ENCODE results near the gene STX16.

Gene STX16

GRCh38 chr20:58677808-58678207, 26.7 kb downstream of the STX16 start:
- no peak for DNase-seq

- DNase-seq: no peak
These were observed 27.7 kb downstream of the STX16 start for GRCh38 chr20:58678806-58679205.

- peak; percentile 54 for DNase-seq
These were observed 31.8 kb downstream of the STX16 start for GRCh38 chr20:58682656-58683531.

- DNase-seq: no peak
These were observed 33.2 kb downstream of the STX16 start for GRCh38 chr20:58684291-58684690.

DNA sequence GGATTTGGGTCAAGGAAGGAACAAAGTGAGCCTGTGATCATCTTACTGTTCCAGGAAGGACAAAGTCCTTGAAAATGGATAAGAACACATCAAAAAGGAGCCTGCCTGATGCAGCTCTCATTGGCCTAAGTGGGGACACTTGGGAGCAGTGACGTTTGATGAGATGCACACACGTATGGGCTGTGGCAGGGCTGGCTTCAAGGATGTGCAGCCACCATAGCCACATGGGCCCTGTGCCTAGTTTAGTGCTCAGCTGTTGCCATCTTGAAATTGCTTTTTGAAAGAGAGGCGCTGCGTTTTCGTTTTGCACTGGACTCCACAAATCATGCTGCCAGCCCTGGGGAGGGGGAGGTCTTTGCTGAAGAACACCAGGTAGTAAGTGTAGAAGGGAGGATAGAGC, 34.9 kb downstream of the STX16 start:
- no peak for DNase-seq

DNA sequence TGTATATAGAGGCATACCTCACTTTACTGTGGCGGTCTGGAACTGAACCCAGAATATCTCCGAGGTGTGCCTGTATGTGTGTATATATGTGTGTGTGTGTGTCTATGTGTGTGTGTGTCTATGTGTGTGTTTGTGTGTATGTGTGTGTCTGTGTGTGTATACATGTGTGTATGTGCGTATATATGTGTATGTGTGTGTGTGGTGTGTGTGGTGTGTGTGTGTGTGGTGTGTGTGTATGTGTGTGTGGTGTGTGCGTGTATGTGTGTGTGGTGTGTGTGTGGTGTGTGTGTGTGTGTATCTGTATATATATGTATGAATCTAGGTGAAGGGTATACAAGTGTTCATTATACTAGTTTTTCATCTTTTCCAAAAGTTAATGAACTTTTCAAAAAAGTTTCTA, 37.3 kb downstream of the STX16 start:
- no peak for DNase-seq

DNA sequence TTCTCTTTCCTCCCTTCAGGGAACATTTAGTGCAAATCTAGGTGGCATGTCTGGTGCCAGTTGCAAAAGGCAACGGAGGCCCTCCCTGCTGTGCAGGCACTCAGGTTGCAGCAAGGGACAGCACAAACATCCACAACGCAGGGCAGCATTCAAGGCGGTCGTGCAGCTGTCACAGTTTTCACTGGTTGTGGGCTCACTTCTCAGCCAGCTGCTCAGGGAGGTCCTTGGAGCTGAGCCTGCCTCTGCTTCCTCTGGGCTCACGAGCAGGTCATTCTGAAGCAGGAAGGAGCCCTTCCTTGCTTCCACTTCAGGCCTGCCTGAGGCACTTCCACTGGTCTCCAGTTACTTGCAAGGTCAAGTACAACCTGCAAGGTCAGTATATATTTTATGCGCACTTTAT, 37.8 kb downstream of the STX16 start:
- DNase-seq: no peak

- no peak for DNase-seq
These were observed 39.5 kb downstream of the STX16 start for GRCh38 chr20:58690396-58691135.

DNA sequence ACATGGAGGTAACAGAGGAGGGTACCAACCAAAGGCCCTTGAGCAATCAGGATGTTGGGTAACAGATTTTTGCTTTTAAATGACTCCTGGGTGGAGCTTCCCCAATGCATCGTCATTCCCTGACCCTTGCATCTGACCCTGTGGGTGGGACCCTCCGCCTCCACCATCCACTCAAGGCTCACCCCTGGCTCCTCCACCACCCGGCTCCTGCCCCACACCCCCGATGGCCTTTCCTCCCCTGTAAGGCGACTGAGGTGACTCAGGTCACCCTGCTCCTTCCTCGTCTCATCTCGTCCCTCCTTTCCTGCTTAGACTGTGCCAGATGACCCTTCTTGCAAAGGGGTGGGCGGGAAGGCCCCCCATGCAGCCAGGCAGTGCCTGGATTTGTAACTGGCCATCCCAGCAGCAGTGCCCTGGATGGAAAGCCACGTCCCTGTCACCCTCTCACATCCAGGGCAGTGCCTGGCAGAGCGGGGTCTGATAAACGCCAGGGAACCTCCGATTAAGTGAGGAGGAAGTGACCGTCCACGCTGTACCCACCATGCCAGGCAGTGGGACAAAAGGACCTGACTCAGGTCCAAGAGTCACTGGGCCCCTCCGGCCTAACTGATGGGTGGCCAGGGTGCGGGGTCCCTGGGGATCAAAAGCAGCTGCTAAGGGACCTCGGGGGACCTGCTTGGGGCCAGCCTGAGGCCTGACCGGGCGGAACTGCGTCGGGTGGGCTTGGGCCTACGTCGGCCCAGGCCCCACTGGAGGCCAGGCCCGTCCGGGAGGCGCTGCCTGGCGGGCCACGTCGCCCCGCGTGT, 40.9 kb downstream of the STX16 start:
- DNase-seq: no peak

DNA sequence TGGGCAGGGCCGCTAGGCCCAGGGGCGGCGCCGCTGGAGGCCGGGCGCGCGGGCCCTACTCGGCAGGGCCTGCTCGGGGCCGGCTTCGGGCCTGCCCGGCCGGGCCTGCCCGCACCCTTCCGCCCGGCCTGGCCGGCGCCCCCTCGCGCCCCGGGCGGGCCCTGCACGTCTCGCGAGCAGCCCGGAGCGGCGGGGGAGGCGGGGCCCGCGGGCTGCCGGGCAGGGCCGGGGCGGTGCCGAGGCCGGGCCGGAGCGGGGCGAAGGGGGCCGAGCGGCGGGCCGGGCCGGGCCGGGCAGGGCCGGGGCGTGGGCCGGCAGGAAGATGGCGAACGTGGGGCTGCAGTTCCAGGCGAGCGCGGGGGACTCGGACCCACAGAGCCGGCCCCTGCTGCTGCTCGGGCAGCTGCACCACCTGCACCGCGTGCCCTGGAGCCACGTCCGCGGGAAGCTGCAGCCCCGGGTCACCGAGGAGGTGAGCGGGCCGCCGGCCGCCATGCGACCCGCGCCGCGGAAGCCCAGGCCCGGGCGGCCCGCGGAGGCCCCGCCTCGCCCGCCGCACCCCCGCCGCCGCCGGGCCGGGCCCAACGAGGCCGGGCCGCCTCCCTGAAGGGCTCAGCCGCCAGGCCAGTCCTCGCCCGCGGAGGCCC, 41.6 kb downstream of the STX16 start, which contains the start of gene NPEPL1:
Gene NPEPL1 (plus strand): TSS at position 222 of the 647 bp plus-strand sequence. CDS start 101 bp downstream, at position 323.
- DNase-seq: peak; percentile 74

DNA sequence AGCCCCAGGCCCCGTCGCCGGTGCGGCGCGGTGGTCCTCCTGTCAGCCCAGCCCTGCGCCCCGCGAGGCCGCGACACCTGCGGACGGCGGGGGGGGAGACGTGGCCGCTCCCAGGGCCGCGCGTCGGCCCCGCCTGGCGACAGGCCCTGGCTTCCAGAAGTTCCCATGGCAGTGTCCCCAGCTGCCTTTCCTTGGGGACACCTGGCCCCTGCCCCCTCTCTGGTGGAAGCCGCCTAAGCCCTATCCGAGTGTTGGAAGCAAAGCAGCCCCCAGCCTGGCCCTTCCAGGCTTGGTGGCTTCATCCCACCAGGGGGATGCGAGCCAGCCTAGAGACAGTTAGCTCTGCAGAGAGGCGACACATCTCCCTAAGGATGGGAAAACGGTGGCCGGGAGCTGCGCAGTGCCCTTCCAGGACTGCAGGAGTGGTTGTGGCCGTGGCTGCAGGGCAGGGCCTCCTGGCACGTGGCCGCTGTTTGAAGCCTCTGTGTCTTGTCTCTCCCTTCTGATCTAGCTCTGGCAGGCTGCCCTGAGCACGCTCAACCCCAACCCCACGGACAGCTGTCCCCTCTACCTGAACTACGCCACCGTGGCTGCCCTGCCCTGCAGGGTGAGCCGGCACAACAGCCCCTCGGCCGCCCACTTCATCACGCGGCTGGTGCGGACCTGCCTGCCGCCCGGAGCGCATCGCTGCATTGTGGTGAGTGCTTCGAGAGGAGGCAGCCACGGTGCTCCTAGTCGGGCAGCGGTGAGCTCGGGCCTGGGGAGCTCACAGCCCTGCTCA, 42.3 kb downstream of the STX16 start:
- DNase-seq: no peak

DNA sequence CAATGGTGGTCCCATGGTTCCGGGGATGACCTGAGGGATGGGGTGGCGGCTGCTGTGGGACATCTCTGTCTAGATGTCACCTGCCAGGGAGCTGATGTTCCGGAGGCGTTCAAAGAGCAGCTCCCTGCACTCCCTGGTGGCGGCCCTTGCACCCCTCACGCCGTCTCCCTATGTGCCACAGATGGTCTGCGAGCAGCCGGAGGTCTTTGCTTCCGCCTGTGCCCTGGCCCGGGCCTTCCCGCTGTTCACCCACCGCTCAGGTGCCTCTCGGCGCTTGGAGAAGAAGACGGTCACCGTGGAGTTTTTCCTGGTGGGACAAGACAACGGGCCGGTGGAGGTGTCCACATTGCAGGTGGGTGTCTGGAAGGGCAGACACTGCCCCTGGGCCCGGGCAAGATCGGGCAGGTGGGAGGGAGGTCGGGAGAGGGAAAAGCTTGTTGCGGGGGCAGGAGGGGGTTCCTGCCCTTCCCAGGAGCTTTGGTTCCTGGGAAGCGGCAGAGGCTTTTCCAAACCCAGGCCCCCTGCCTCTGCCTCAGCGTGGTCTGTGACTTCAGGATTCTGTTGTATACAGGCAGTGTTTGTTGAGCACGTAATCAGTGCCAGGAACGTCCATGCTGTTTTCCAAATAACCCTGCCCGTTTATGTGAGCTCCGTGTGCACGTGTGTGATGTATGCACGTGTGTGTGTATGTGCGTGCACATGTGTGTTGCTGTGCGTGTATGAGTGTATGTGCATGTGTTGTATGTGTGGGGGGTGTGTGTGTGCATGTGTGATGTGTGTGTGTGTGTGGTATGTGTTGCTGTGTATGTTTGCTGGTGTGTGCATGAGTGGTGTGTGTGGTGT, 43.4 kb downstream of the STX16 start:
- no peak for DNase-seq

DNA sequence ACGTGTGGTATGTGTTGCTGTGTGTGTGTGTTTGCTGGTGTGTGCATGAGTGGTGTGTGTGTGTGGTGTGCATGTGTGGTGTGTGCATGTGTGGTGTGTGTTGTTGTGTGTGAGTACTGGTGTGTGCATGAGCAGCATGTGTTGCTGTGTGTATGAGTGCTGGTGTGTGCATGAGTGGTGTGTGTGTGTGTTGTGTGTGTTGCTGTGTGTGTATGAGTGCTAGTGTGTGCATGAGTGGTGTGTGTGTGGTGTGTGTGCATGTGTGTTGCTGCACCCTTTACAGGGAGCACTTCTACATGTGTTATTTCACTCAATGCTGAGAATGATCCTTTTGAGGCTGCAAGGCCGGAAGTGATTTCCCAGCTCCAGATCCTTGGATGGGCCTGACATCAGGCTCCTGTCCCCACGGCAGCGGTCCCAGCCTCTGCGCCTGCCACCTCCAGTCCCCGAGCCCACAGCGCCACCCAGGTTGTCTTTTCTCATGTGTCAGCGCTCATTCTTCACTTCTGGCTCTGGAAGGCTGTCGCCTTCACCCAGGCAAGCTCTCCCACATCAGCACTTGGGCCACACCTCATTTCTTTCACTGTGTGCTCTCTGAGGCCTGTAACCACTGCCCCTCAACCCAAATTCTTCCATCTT, 44.1 kb downstream of the STX16 start:
- DNase-seq: no peak

DNA sequence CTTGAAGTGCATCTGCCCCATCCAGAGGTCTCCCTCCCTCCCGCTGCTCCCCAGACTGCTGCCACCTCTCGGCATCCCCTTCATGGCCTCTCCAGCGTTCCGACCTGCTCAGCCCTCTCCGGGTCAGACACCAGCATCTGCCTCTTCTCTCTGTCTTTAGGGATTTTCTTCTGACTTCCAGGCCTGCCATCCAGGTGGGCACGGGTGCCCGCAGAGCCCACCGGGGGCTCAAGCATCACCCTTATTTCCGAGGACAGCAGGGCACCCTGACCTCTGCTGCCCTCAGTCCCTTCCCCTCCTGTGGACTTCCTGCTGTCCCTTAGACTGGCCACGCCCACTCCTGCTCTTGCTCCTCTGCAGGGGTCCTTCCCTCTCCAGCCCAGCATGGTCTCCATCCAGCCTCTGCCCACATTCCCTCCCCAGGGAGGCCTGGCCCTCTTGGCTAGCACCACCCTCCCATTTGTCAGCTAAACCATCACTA, 44.9 kb downstream of the STX16 start:
- no peak for DNase-seq

DNA sequence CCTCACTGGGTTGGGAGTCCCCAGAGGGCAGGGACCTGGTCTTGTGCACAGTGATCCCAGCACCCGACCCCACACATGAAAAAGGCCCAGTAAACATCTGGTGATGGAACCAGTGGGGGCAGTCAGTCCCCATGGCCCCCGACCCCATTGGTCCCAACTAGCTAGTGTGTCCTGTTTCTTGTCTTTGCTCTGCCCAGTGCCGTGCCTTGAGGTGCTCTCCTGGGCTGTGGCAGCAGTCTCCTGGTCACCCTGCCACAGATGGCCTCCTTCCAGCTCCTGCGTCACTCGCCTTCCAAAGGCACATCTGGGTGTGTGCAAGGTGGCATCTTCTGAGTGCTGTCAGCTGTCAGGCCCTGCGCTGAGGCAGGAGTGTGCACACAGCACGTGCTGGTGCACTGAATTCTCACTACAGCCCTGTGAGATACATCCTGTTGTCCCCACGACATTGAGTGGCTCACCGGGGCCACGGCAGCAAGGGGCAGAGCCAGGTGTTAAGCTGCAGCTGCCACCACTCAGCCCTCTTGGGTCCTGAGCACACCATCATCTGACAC, 45.4 kb downstream of the STX16 start:
- no peak for DNase-seq

GRCh38 chr20:58697201-58697866, 46.3 kb downstream of the STX16 start:
- DNase-seq: no peak

GRCh38 chr20:58697867-58698703, 47.0 kb downstream of the STX16 start:
- DNase-seq: no peak
